K562 (cell line): ENCODE results near the gene ERCC2. TPM values are rescaled to one million over a fixed set of nuclear protein-coding genes. Genes with fewer than 3 reads are reported as not detected.

ENCODE experiments used
- ATAC-seq: fragments of 200-7000 bp; cut with Tn5 transposase; 3 replicates; pipeline ENCODE4 v1.9.1; 2020; ENCODE audit warnings: moderate library complexity
- Bru-seq: library from RNA; stranded (reverse); fragments of 400-500 nt; gene quantifications from one replicate; lab custom pipeline; 2021; lab: Mats Ljungman, UMichigan
- BruChase-seq, 2 experiments: library from RNA; stranded (reverse); fragments of 400-500 nt; gene quantifications; one replicate each; lab custom pipeline; 2021; lab: Mats Ljungman, UMichigan
- BruUV-seq: library from RNA; stranded (reverse); fragments of 400-500 nt; replicated peaks from 2 replicates; lab custom pipeline; 2021; lab: Mats Ljungman, UMichigan
- CTCF ChIA-PET: fragments of 300-600 bp; formaldehyde crosslinking; extraction: SDS; loops from one replicate; lab custom pipeline; 2021; ENCODE audit warnings: low intra/inter-chr PET ratio; lab: Yijun Ruan, JAX
- POLR2A ChIA-PET: fragments of 300-600, 350-650 bp; sonication (Branson Sonifier 250); formaldehyde crosslinking; extraction: SDS; loops from one replicate; lab custom pipeline; 2021; ENCODE audit warnings: antibody characterized with exemption, inconsistent platforms; lab: Yijun Ruan, JAX
- DNase-seq, 4 experiments: peaks; one replicate each; pipeline versions ENCODE4 v3.0.0 to v3.0.0-alpha.2; 2011 to 2018; ENCODE audit warnings: low spot score in 3 of 4, mixed read lengths in 3 of 4; ENCODE audit errors: extremely low read depth in 1 of 4
- FAIRE-seq: peaks from 2 replicates; lab custom pipeline; 2011; peaks lifted over from hg19 to GRCh38; lab: Jason Lieb, UNC
- H2AFZ ChIP-seq: 2 replicates; pipeline ENCODE4 v1.6.0; 2011; ENCODE audit warnings: low read depth, low read length, control low read depth, inconsistent platforms
- H3K27ac ChIP-seq: fragments of 200-600 bp; 3 replicates; pipeline ENCODE4 v1.8.0; 2011; ENCODE audit warnings: low read depth, mild to moderate bottlenecking, control low read depth, inconsistent platforms, low read length, moderate library complexity, mixed read lengths; ENCODE audit errors: extremely low read depth
- H3K27me3 ChIP-seq, 2 experiments: fragments of 300-600 bp in 1 of 2; 2 replicates in 1 of 2; 3 replicates in 1 of 2; pipeline versions ENCODE4 v1.6.0 to v1.8.0; 2011; ENCODE audit warnings: inconsistent platforms in 2 of 2, low read length in 2 of 2, mild to moderate bottlenecking in 1 of 2, mixed read lengths in 1 of 2, moderate library complexity in 1 of 2; ENCODE audit not compliant: control insufficient read depth in 2 of 2, insufficient read depth in 2 of 2
- H3K36me3 ChIP-seq: fragments of 300-600 bp; 3 replicates; pipeline ENCODE4 v1.8.0; 2011; ENCODE audit warnings: mild to moderate bottlenecking, low read length, inconsistent platforms; ENCODE audit not compliant: control insufficient read depth, insufficient read depth
- H3K4me1 ChIP-seq, 2 experiments: fragments of 200-600 bp in 1 of 2; replicated peaks in 1 of 2; 2 replicates in 1 of 2; 3 replicates in 1 of 2; pipeline versions ENCODE4 v1.5.1 to v1.8.0; 2011; ENCODE audit warnings: inconsistent platforms in 2 of 2, low read length in 2 of 2, mild to moderate bottlenecking in 1 of 2, mixed read lengths in 1 of 2, moderate library complexity in 1 of 2; ENCODE audit not compliant: control insufficient read depth in 2 of 2, insufficient read depth in 2 of 2
- H3K4me2 ChIP-seq: 2 replicates; pipeline ENCODE4 v1.6.1; 2011; ENCODE audit warnings: low read length, control low read depth, inconsistent platforms, mixed read lengths; ENCODE audit not compliant: insufficient read depth
- H3K4me3 ChIP-seq: fragments of 200-600 bp; sonication (generic), shearing (Covaris generic); 2 replicates; pipeline ENCODE4 v1.5.1; 2016; ENCODE audit warnings: control low read depth, inconsistent platforms
- H3K79me2 ChIP-seq: fragments of 200-600 bp; 3 replicates; pipeline ENCODE4 v1.8.0; 2011; ENCODE audit warnings: low read length, inconsistent platforms; ENCODE audit not compliant: control insufficient read depth, insufficient read depth
- H3K9ac ChIP-seq, 2 experiments: 2 replicates each; pipeline versions ENCODE4 v1.6.0 to v1.6.1; 2011; ENCODE audit warnings: low read depth in 2 of 2, low read length in 2 of 2, control low read depth in 1 of 2, inconsistent platforms in 1 of 2, mild to moderate bottlenecking in 1 of 2, mixed read lengths in 1 of 2; ENCODE audit not compliant: insufficient read depth in 1 of 2
- H3K9me1 ChIP-seq: one replicate; pipeline ENCODE4 v1.6.0; 2011; ENCODE audit warnings: inconsistent platforms, mild to moderate bottlenecking, low read length, moderate library complexity; ENCODE audit not compliant: control insufficient read depth, insufficient read depth
- H3K9me3 ChIP-seq: replicated peaks from 2 replicates; pipeline ENCODE4 v1.5.1; 2011; ENCODE audit warnings: low read depth, low read length, inconsistent platforms; ENCODE audit not compliant: control insufficient read depth, insufficient read depth
- H4K20me1 ChIP-seq: replicated peaks from 2 replicates; pipeline ENCODE4 v1.6.1; 2011; ENCODE audit warnings: low read length, inconsistent platforms, mixed read lengths; ENCODE audit not compliant: control insufficient read depth, insufficient read depth
- CXXC5 ChIP-seq: fragments of 250-450 bp; sonication (Bioruptor Pico); IDR thresholded peaks from 2 replicates; pipeline ENCODE4 v1.8.0; 2022; ENCODE audit warnings: inconsistent platforms, mild to moderate bottlenecking, moderate library complexity
- EZH2 ChIP-seq: IDR thresholded peaks from 2 replicates; pipeline ENCODE4 v1.6.1; 2012; ENCODE audit warnings: low read depth, mild to moderate bottlenecking, inconsistent platforms, low read length, borderline replicate concordance
- PML ChIP-seq: IDR thresholded peaks from 2 replicates; pipeline ENCODE4 v1.6.1; 2012; ENCODE audit warnings: low read length, inconsistent platforms
- RBM25 ChIP-seq: fragments of 200-400 bp; formaldehyde crosslinking; IDR thresholded peaks from 2 replicates; pipeline ENCODE4 v1.6.1; 2018; ENCODE audit warnings: low read length, low read depth, moderate library complexity; ENCODE audit not compliant: severe bottlenecking
- SP1 ChIP-seq: sonication (generic); formaldehyde crosslinking; IDR thresholded peaks from 2 replicates; pipeline ENCODE4 v1.8.1; 2022; ENCODE audit warnings: mild to moderate bottlenecking, missing genetic modification reagents
- WGBS: fragments of 100-300 bp; shearing (Covaris generic); methylation state at CpG from one replicate; pipeline ENCODE4 v1.1.6; 2016; ENCODE audit warnings: low coverage, mixed read lengths; ENCODE audit not compliant: insufficient coverage; ENCODE audit errors: missing lambda C conversion rate; 5-methylcytosine and 5-hydroxymethylcytosine counted together
- in situ Hi-C: fragments of 300-500 bp; cut with MboI; formaldehyde crosslinking; loops from 4 replicates; pipeline ENCODE4 v1.15.0; 2018; ENCODE audit warnings: inconsistent platforms, mixed read lengths
- intact Hi-C: fragments of 100-400 bp; cut with micrococcal nuclease; formaldehyde crosslinking; loops from 2 replicates; pipeline ENCODE4 v1.14.2; 2022
- long read RNA-seq, 3 experiments: library from polyadenylated mRNA in 2 of 3; library from RNA in 1 of 3; unstranded in 2 of 3; stranded (forward) in 1 of 3; transcript quantifications; one replicate each; pipeline ENCODE4 v2.0.0, GENCODE V29; 2019 to 2022
- polyA minus RNA-seq, 3 experiments: library from RNA; depleted of rRNA, polyadenylated mRNA; stranded (reverse); fragments of >200 nt; gene quantifications; 2 replicates each; pipeline ENCODE4 v1.2.3, GENCODE V29; 2011
- polyA plus RNA-seq, 8 experiments: library from polyadenylated mRNA; depleted of rRNA in 4 of 8; stranded (reverse) in 5 of 8; unstranded in 3 of 8; fragments of >200 nt; fragmentation: Nextera tagmentation in 2 of 8; fragmentation: Illumina TruSeq in 1 of 8; extraction: Ambion mirVana in 2 of 8; extraction: Trizol in 1 of 8; gene quantifications; 2 replicates each; pipeline versions ENCODE4 v1.2.1 to v1.2.3, GENCODE V29; 2011 to 2014; ENCODE audit warnings: inconsistent platforms in 1 of 8, missing spikeins in 1 of 8
- total RNA-seq, 7 experiments: library from RNA; depleted of rRNA in 6 of 7; stranded (reverse); fragments of >200 nt in 6 of 7; fragmentation: Illumina TruSeq in 2 of 7; extraction: Trizol in 2 of 7; gene quantifications; 2 replicates each; pipeline versions ENCODE4 v1.2.1 to v1.2.3, GENCODE V29; 2011 to 2021; ENCODE audit warnings: low replicate concordance in 1 of 7

ERCC2 gene
- 133 and 285 TPM in 2 replicates for total RNA-seq (2011; cell fraction: chromatin; rRNA removed; ENCODE audit: low replicate concordance)
- 121 and 134 TPM in 2 replicates for total RNA-seq (2011; cell fraction: nucleolus; rRNA removed)
- total RNA-seq (2011; cell fraction: nucleoplasm; rRNA removed), result 92.9 and 95.2 TPM in 2 replicates
- total RNA-seq (2014; rRNA removed) (26.4 and 29.8 TPM in 2 replicates), total RNA-seq (2014; rRNA removed; fragmentation: Illumina TruSeq; extraction: Trizol) (12.0 and 15.0 TPM in 2 replicates), total RNA-seq (2015; rRNA removed; fragmentation: Illumina TruSeq; extraction: Trizol) (12.9 and 13.9 TPM in 2 replicates), total RNA-seq (2021) (55.9 and 57.7 TPM in 2 replicates), polyA plus RNA-seq (2011; rRNA removed) (23.4 and 52.4 TPM in 2 replicates), polyA plus RNA-seq (2014; fragmentation: Illumina TruSeq; extraction: Trizol) (28.5 and 32.7 TPM in 2 replicates), polyA plus RNA-seq (2014; fragmentation: Nextera tagmentation; extraction: Ambion mirVana) (1 to 10 TPM; 2.2 to 2.4 TPM), polyA plus RNA-seq (2014; rRNA removed) (31.1 and 31.6 TPM in 2 replicates), polyA minus RNA-seq (2011; rRNA and poly(A)+ RNA removed) (51.5 and 54.5 TPM in 2 replicates), Bru-seq, nascent RNA (percentile 72 among the genes with signal in this experiment), BruChase-seq, experiment 1, labeled RNA remaining after a 2-hour chase (percentile 64 among the genes with signal in this experiment), BruChase-seq, experiment 2, labeled RNA remaining after a 6-hour chase (percentile 69 among the genes with signal in this experiment)
- polyA plus RNA-seq (2011; cell fraction: cytosol; rRNA removed), result 23.5 and 48.2 TPM in 2 replicates
- polyA plus RNA-seq (2011; cell fraction: nucleus; rRNA removed), result 142 and 172 TPM in 2 replicates
- polyA plus RNA-seq (2012), result 37.7 and 45.1 TPM in 2 replicates
- 26.8 and 33.6 TPM in 2 replicates for polyA minus RNA-seq (2011; cell fraction: cytosol; rRNA and poly(A)+ RNA removed)
- 37.0 and 57.0 TPM in 2 replicates for polyA minus RNA-seq (2011; cell fraction: nucleus; rRNA and poly(A)+ RNA removed)
- long read RNA-seq, experiment 1, full-length matches to known transcripts, result 2 of 100 reads
- long read RNA-seq, experiment 1, partial matches to known transcripts, result 29 of 100 reads
- long read RNA-seq, experiment 1, other reads (novel, unspliced or antisense), result 69 of 100 reads
- long read RNA-seq, experiment 2, full-length matches to known transcripts, result 10 of 51 reads
- long read RNA-seq, experiment 2, partial matches to known transcripts, result 24 of 51 reads
- long read RNA-seq, experiment 2, other reads (novel, unspliced or antisense), result 17 of 51 reads
- long read RNA-seq, experiment 3, full-length matches to known transcripts, result 1 of 15 reads
- long read RNA-seq, experiment 3, partial matches to known transcripts, result 3 of 15 reads
- long read RNA-seq, experiment 3, other reads (novel, unspliced or antisense), result 11 of 15 reads

DNA sequence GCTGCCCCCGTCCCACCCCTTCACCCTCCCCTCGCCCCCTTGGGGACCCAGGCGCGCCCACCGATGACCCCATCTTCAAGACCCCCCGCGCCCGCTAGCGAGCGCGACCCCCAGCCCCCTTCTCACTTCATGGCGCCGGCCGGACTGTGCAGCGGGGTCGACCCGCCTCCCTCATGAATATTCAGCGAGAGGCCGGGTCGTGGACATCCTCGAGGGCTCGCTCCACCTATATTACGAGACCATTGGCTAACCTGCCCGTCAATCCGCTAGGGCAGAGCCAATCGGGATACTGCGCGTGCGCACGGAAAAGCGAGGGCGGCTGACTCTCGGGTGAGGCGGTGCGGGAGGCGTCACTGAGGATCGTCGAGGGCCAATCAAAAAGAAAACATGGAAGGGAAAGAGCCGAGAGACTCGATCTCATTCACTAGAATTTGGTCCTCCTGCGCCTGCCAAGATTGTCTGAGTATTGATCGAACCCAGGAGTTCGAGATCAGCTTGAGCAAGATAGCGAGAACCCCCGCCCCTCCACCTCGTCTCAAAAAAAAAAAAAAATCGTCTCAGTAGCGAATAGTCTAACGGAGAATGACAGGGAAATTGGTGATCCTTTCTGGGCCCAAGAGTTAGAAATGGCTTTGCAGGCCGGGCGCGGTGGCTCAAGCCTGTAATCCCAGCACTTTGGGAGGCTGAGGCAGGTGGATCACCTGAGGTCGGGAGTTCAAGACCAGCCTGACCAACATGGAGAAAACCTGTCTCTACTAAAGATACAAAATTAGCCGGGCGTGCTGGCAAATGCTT lies at the start of gene ERCC2:
Gene ERCC2, minus strand, starts transcription at position 164 of the 795 bp plus-strand sequence. Its CDS starts 33 bp downstream, at position 131.
- peak within 1 kb of the TSS; percentile 81 to 100 for H3K9ac ChIP-seq
- ChIA-PET CTCF (no interaction called here), POLR2A (interaction anchor here (0.6 to 1.2 kb wide), 8 partner anchors 14 to 284 kb away, joined by 3 to 4 read pairs (median 3); no protein-coding TSS in a partner anchor)
- DNase-seq (peak; percentile 99 to 100 (median 100)), FAIRE-seq (peak; percentile 96), ATAC-seq (peak; percentile 99)
- H3K4me3 ChIP-seq, result peak within 1 kb of the TSS; percentile 78
- peak within 1 kb of the TSS; percentile 75 for H3K4me2 ChIP-seq
- H3K36me3 ChIP-seq, result peaks cover 21% of the 10 kb centered on the region; the same call in 2 of the 3 replicates
- 3% methylated on average over 42 of the region's 55 CpGs for WGBS
- no peaks in the 10 kb centered on the region for H3K27me3 ChIP-seq
- H3K9me1 ChIP-seq, result no peaks in the 10 kb centered on the region
- peak within 1 kb of the TSS; percentile 84 for H3K27ac ChIP-seq
- in situ Hi-C loops, result no loop called here
- peak within 1 kb of the TSS; percentile 89 for H2AFZ ChIP-seq
- BruUV-seq, result TSS peak; percentile 99
- peaks cover 10 to 27% of the 10 kb centered on the region in 2 experiments for H3K4me1 ChIP-seq
- no peaks in the 10 kb centered on the region for H3K9me3 ChIP-seq
- peaks cover 18% of the 10 kb centered on the region for H3K79me2 ChIP-seq
- intact Hi-C loops, result loop anchor here (2.0 kb wide), 1 partner anchor 34 kb away; the partner anchor contains the start of gene PPP1R13L
- no peaks in the 10 kb centered on the region for H4K20me1 ChIP-seq
- TF ChIP-seq RBM25, result peak; percentile 97
- peak; percentile 87 for TF ChIP-seq SP1 (CRISPR knock-in tag)
- TF ChIP-seq CXXC5 (CRISPR knock-in tag), result peak; percentile 61
- no peak for TF ChIP-seq EZH2
- TF ChIP-seq PML, result peak; percentile 64; the same call in 1 of the 2 replicates
